IMR-90 (cell line): ENCODE results near the gene LUC7L. TPM values are rescaled to one million over a fixed set of nuclear protein-coding genes. Genes with fewer than 3 reads are reported as not detected.

ENCODE experiments used
- ATAC-seq: fragments of 200-7000 bp; cut with Tn5 transposase; 2 replicates; pipeline ENCODE4 v1.9.1; 2020; ENCODE audit warnings: low read depth, mild to moderate bottlenecking, moderate library complexity
- BruUV-seq: library from RNA; stranded (reverse); fragments of 400-500 nt; replicated peaks from 2 replicates; lab custom pipeline; 2021; lab: Mats Ljungman, UMichigan
- CTCF ChIA-PET: fragments of 300-600 bp; formaldehyde crosslinking; extraction: SDS; loops from one replicate; lab custom pipeline; 2021; ENCODE audit warnings: antibody characterized with exemption; lab: Yijun Ruan, JAX
- POLR2A ChIA-PET: fragments of 300-600 bp; sonication (Branson Sonifier 250); formaldehyde crosslinking; loops from one replicate; lab custom pipeline; 2022; ENCODE audit warnings: antibody characterized with exemption; ENCODE audit not compliant: unreplicated experiment; lab: Charles Lee
- DNase-seq: peaks from one replicate; pipeline ENCODE4 v3.0.0; 2013
- H2AFZ ChIP-seq: replicated peaks from 2 replicates; pipeline ENCODE3; 2013; ENCODE audit warnings: low read length, mild to moderate bottlenecking; ENCODE audit not compliant: poor library complexity
- H2AK5ac ChIP-seq: 2 replicates; pipeline ENCODE4 v1.6.1; 2013; ENCODE audit warnings: low read depth, low read length, inconsistent platforms
- H2AK9ac ChIP-seq: replicated peaks from 2 replicates; pipeline ENCODE3; 2013; ENCODE audit warnings: mild to moderate bottlenecking, low read depth, low read length, moderate library complexity; ENCODE audit not compliant: poor library complexity
- H2BK120ac ChIP-seq: 2 replicates; pipeline ENCODE4 v1.6.1; 2013; ENCODE audit warnings: low read depth, low read length, inconsistent platforms
- H2BK15ac ChIP-seq: 3 replicates; pipeline ENCODE4 v1.6.1; 2013; ENCODE audit warnings: low read depth, low read length, inconsistent platforms
- H2BK20ac ChIP-seq: 2 replicates; pipeline ENCODE4 v1.6.1; 2013; ENCODE audit warnings: low read depth, mild to moderate bottlenecking, inconsistent platforms, low read length, moderate library complexity
- H2BK5ac ChIP-seq: 2 replicates; pipeline ENCODE4 v1.6.1; 2013; ENCODE audit warnings: mild to moderate bottlenecking, low read depth, low read length, inconsistent platforms; ENCODE audit not compliant: poor library complexity, severe bottlenecking
- H3K14ac ChIP-seq: replicated peaks from 2 replicates; pipeline ENCODE4 v1.6.1; 2013; ENCODE audit warnings: low read depth, low read length, inconsistent platforms
- H3K18ac ChIP-seq: 2 replicates; pipeline ENCODE4 v1.6.1; 2013; ENCODE audit warnings: low read depth, low read length, control low read depth
- H3K23ac ChIP-seq: 2 replicates; pipeline ENCODE4 v1.6.1; 2013; ENCODE audit warnings: low read depth, low read length, inconsistent platforms
- H3K27ac ChIP-seq: 2 replicates; pipeline ENCODE4 v1.5.1; 2013; ENCODE audit warnings: mild to moderate bottlenecking, control low read depth, low read length; ENCODE audit not compliant: insufficient read depth
- H3K27me3 ChIP-seq: 2 replicates; pipeline ENCODE4 v1.6.1; 2013; ENCODE audit warnings: low read length; ENCODE audit not compliant: control insufficient read depth, insufficient read depth
- H3K36me3 ChIP-seq: 2 replicates; pipeline ENCODE4 v1.6.1; 2013; ENCODE audit warnings: low read length, mixed read lengths; ENCODE audit not compliant: control insufficient read depth, insufficient read depth
- H3K4ac ChIP-seq: 2 replicates; pipeline ENCODE4 v1.6.1; 2013; ENCODE audit warnings: low read depth, low read length, inconsistent platforms
- H3K4me1 ChIP-seq: 2 replicates; pipeline ENCODE4 v1.6.1; 2013; ENCODE audit warnings: low read length, mixed read lengths; ENCODE audit not compliant: control insufficient read depth, insufficient read depth
- H3K4me2 ChIP-seq: 2 replicates; pipeline ENCODE4 v1.6.1; 2013; ENCODE audit warnings: low read depth, mild to moderate bottlenecking, control low read depth, low read length, moderate library complexity
- H3K4me3 ChIP-seq: 2 replicates; pipeline ENCODE4 v1.5.1; 2013; ENCODE audit warnings: low read depth, mild to moderate bottlenecking, control low read depth, low read length, moderate library complexity; ENCODE audit not compliant: insufficient read depth
- H3K56ac ChIP-seq: 2 replicates; pipeline ENCODE4 v1.6.1; 2013; ENCODE audit warnings: low read length, inconsistent platforms; ENCODE audit not compliant: insufficient read depth; ENCODE audit errors: extremely low read depth
- H3K79me1 ChIP-seq, 2 experiments: 2 replicates each; pipeline ENCODE4 v1.6.1; 2013; ENCODE audit warnings: low read length in 2 of 2, inconsistent platforms in 1 of 2, low read depth in 1 of 2
- H3K9ac ChIP-seq: 2 replicates; pipeline ENCODE4 v1.6.1; 2013; ENCODE audit warnings: low read depth, low read length, control low read depth
- H3K9me1 ChIP-seq: 2 replicates; pipeline ENCODE4 v1.6.1; 2013; ENCODE audit warnings: low read length, inconsistent platforms; ENCODE audit not compliant: insufficient read depth
- H3K9me3 ChIP-seq: 2 replicates; pipeline ENCODE4 v1.6.1; 2013; ENCODE audit warnings: low read length; ENCODE audit not compliant: control insufficient read depth, insufficient read depth
- H4K20me1 ChIP-seq: 2 replicates; pipeline ENCODE4 v1.6.1; 2013; ENCODE audit warnings: low read length, inconsistent platforms; ENCODE audit not compliant: insufficient read depth
- H4K5ac ChIP-seq: 2 replicates; pipeline ENCODE4 v1.6.1; 2013; ENCODE audit warnings: mild to moderate bottlenecking, low read depth, low read length, control low read depth
- H4K8ac ChIP-seq, 2 experiments: 2 replicates each; pipeline ENCODE4 v1.6.1; 2013; ENCODE audit warnings: low read depth in 2 of 2, low read length in 2 of 2, control low read depth in 1 of 2, inconsistent platforms in 1 of 2
- H4K91ac ChIP-seq: 2 replicates; pipeline ENCODE4 v1.6.1; 2013; ENCODE audit warnings: low read depth, low read length, inconsistent platforms; ENCODE audit not compliant: insufficient read depth
- CEBPB ChIP-seq: IDR thresholded peaks from 2 replicates; pipeline ENCODE4 v1.6.1; 2012; ENCODE audit warnings: low read depth, low read length, improper control_type of control experiment
- CHD1 ChIP-seq: IDR thresholded peaks from 2 replicates; pipeline ENCODE4 v1.6.1; 2012; ENCODE audit warnings: low read depth, low read length, improper control_type of control experiment
- FOS ChIP-seq: fragments of 150-350 bp; IDR thresholded peaks from 2 replicates; pipeline ENCODE4 v1.6.1; 2016; ENCODE audit warnings: low read depth, low read length
- POLR2A ChIP-seq: IDR thresholded peaks from 2 replicates; pipeline ENCODE4 v1.6.1; 2012; ENCODE audit warnings: mild to moderate bottlenecking, low read depth, low read length
- RFX5 ChIP-seq: IDR thresholded peaks from 2 replicates; pipeline ENCODE4 v1.8.0; 2012; ENCODE audit warnings: low read depth, mild to moderate bottlenecking, low read length, moderate library complexity
- SMC3 ChIP-seq: fragments of 150-350 bp; IDR thresholded peaks from 2 replicates; pipeline ENCODE4 v1.6.1; 2016; ENCODE audit warnings: low read depth, mild to moderate bottlenecking, antibody characterized with exemption, low read length, moderate library complexity
- WGBS, 2 experiments: methylation state at CpG; one replicate each; pipeline versions ENCODE4 v1.1.5 to v1.1.7; 2013; ENCODE audit warnings: missing lambda C conversion rate in 2 of 2; ENCODE audit not compliant: insufficient read length in 1 of 2; ENCODE audit errors: extremely low coverage in 2 of 2; 5-methylcytosine and 5-hydroxymethylcytosine counted together
- dilution Hi-C: fragments of 300-500 bp; cut with HindIII; formaldehyde crosslinking; loops from one replicate; pipeline ENCODE4 v1.14.3; 2018; ENCODE audit warnings: low sequenced_read_pairs; ENCODE audit not compliant: unreplicated experiment
- in situ Hi-C: fragments of 300-500 bp; cut with MboI; formaldehyde crosslinking; loops from 3 replicates; pipeline ENCODE4 v1.14.3; 2019; ENCODE audit warnings: low sequenced_read_pairs, inconsistent platforms, mixed read lengths
- intact Hi-C: fragments of 100-400 bp; cut with micrococcal nuclease; formaldehyde crosslinking; loops from 2 replicates; pipeline ENCODE4 v1.10.0; 2022
- polyA plus RNA-seq, 3 experiments: library from polyadenylated mRNA; depleted of rRNA; stranded (reverse); fragments of >200 nt; gene quantifications; 2 replicates each; pipeline ENCODE4 v1.2.3, GENCODE V29; 2012; ENCODE audit warnings: low replicate concordance in 1 of 3
- total RNA-seq: library from RNA; depleted of rRNA; stranded (reverse); fragments of >200 nt; gene quantifications from 2 replicates; pipeline ENCODE4 v1.2.3, GENCODE V29; 2012
- TF ChIP-seq, protein P1 (sequence below): fragments of 150-350 bp; IDR thresholded peaks from 2 replicates; pipeline ENCODE4 v1.6.1; 2017; ENCODE audit warnings: mild to moderate bottlenecking, antibody characterized with exemption, low read length, low read depth
- TF ChIP-seq, protein P2 (sequence below): conservative IDR thresholded peaks from 2 replicates; pipeline ENCODE4 v1.5.1; 2012; ENCODE audit warnings: mild to moderate bottlenecking, low read depth, low read length, improper control_type of control experiment
- TF ChIP-seq, protein P3 (sequence below): fragments of 150-350 bp; IDR thresholded peaks from 2 replicates; pipeline ENCODE4 v1.6.1; 2016; ENCODE audit warnings: low read depth, mild to moderate bottlenecking, low read length, moderate library complexity, borderline replicate concordance

Gene LUC7L
- total and polyA plus RNA-seq, 2 of the 4 experiments (the other 2 are of a cell fraction): 21.5 to 55.6 TPM

DNA sequence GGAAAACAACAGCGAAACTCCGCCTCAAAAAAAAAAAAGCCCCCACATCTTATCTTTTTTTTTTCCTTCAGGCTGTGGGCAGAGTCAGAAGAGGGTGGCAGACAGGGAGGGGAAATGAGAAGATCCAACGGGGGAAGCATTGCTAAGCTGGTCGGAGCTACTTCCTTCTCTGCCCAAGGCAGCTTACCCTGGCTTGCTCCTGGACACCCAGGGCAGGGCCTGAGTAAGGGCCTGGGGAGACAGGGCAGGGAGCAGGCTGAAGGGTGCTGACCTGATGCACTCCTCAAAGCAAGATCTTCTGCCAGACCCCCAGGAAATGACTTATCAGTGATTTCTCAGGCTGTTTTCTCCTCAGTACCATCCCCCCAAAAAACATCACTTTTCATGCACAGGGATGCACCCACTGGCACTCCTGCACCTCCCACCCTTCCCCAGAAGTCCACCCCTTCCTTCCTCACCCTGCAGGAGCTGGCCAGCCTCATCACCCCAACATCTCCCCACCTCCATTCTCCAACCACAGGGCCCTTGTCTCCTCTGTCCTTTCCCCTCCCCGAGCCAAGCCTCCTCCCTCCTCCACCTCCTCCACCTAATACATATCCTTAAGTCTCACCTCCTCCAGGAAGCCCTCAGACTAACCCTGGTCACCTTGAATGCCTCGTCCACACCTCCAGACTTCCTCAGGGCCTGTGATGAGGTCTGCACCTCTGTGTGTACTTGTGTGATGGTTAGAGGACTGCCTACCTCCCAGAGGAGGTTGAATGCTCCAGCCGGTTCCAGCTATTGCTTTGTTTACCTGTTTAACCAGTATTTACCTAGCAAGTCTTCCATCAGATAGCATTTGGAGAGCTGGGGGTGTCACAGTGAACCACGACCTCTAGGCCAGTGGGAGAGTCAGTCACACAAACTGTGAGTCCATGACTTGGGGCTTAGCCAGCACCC, 54.0 kb downstream of the LUC7L start:
- no peak overlapping the region for H3K23ac ChIP-seq
- ATAC-seq (no peak), DNase-seq (no peak)
- no peak overlapping the region for H2BK5ac ChIP-seq
- no TSS peak for BruUV-seq
- 0 out of 2 replicates have a peak, but pooled peaks cover 2% of the 10 kb centered on the region for H3K9me3 ChIP-seq
- no peak overlapping the region for H3K4me3 ChIP-seq
- H2BK20ac ChIP-seq: no peak overlapping the region
- no peak overlapping the region for H2BK120ac ChIP-seq
- dilution Hi-C loops (no loop called here), in situ Hi-C loops (no loop called here), intact Hi-C loops (no loop called here)
- H3K79me1 ChIP-seq: no peaks in the 10 kb centered on the region
- H2AFZ ChIP-seq: no peak overlapping the region
- H3K4ac ChIP-seq: no peak overlapping the region
- 35% methylated on average over 2 of the region's 8 CpGs; no CpG with 5 or more reads in 1 of the 2 experiments for WGBS, 2 experiments
- no peak overlapping the region for H4K5ac ChIP-seq
- no peak overlapping the region for H3K27ac ChIP-seq
- H3K4me1 ChIP-seq: no peaks in the 10 kb centered on the region
- TF ChIP-seq, protein P1, sequence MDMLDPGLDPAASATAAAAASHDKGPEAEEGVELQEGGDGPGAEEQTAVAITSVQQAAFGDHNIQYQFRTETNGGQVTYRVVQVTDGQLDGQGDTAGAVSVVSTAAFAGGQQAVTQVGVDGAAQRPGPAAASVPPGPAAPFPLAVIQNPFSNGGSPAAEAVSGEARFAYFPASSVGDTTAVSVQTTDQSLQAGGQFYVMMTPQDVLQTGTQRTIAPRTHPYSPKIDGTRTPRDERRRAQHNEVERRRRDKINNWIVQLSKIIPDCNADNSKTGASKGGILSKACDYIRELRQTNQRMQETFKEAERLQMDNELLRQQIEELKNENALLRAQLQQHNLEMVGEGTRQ: no peak
- TF ChIP-seq, protein P2, sequence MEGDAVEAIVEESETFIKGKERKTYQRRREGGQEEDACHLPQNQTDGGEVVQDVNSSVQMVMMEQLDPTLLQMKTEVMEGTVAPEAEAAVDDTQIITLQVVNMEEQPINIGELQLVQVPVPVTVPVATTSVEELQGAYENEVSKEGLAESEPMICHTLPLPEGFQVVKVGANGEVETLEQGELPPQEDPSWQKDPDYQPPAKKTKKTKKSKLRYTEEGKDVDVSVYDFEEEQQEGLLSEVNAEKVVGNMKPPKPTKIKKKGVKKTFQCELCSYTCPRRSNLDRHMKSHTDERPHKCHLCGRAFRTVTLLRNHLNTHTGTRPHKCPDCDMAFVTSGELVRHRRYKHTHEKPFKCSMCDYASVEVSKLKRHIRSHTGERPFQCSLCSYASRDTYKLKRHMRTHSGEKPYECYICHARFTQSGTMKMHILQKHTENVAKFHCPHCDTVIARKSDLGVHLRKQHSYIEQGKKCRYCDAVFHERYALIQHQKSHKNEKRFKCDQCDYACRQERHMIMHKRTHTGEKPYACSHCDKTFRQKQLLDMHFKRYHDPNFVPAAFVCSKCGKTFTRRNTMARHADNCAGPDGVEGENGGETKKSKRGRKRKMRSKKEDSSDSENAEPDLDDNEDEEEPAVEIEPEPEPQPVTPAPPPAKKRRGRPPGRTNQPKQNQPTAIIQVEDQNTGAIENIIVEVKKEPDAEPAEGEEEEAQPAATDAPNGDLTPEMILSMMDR: no peak
- TF ChIP-seq SMC3 (no peak), CHD1 (no peak), RFX5 (no peak), POLR2A (no peak), CEBPB (no peak), FOS (no peak)
- TF ChIP-seq, protein P3, sequence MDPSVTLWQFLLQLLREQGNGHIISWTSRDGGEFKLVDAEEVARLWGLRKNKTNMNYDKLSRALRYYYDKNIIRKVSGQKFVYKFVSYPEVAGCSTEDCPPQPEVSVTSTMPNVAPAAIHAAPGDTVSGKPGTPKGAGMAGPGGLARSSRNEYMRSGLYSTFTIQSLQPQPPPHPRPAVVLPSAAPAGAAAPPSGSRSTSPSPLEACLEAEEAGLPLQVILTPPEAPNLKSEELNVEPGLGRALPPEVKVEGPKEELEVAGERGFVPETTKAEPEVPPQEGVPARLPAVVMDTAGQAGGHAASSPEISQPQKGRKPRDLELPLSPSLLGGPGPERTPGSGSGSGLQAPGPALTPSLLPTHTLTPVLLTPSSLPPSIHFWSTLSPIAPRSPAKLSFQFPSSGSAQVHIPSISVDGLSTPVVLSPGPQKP: no peak
- no peak overlapping the region for H4K91ac ChIP-seq
- H3K18ac ChIP-seq: no peak overlapping the region
- H3K36me3 ChIP-seq: no peaks in the 10 kb centered on the region
- peaks cover 6% of the 10 kb centered on the region; the same call in 1 of the 2 replicates for H4K20me1 ChIP-seq
- H4K8ac ChIP-seq: no peak overlapping the region
- no peak overlapping the region for H3K56ac ChIP-seq
- H2AK9ac ChIP-seq: no peak overlapping the region
- no peak overlapping the region for H2BK15ac ChIP-seq
- no peak overlapping the region for H3K14ac ChIP-seq
- H3K9me1 ChIP-seq: no peaks in the 10 kb centered on the region
- H3K27me3 ChIP-seq: peaks cover 46% of the 10 kb centered on the region
- no peak overlapping the region for H3K9ac ChIP-seq
- no peak overlapping the region for H3K4me2 ChIP-seq
- H2AK5ac ChIP-seq: no peak overlapping the region
- POLR2A ChIA-PET: interaction anchor here (0.6 kb wide), 1 partner anchor 9 kb away, joined by 12 read pairs; no protein-coding TSS in a partner anchor
- CTCF ChIA-PET: no interaction called here
